Nephron (organoid): ENCODE data around the gene RNF220.

ENCODE experiments used
- H3K27ac Mint-ChIP-seq, 3 experiments: 2 replicates each; pipeline ENCODE4 v1.8.0; 2020; ENCODE audit warnings: mixed read lengths in 3 of 3, mild to moderate bottlenecking in 2 of 3, moderate library complexity in 1 of 3
- H3K27me3 Mint-ChIP-seq: 2 replicates; pipeline ENCODE4 v1.8.0; 2021; ENCODE audit warnings: low read depth, mild to moderate bottlenecking, moderate library complexity, mixed read lengths
- H3K36me3 Mint-ChIP-seq: 2 replicates; pipeline ENCODE4 v1.8.0; 2020; ENCODE audit warnings: low read depth, mixed read lengths
- H3K4me1 Mint-ChIP-seq: 2 replicates; pipeline ENCODE4 v1.8.0; 2020; ENCODE audit warnings: mixed read lengths
- H3K4me3 Mint-ChIP-seq, 3 experiments: 2 replicates each; pipeline ENCODE4 v1.8.0; 2020; ENCODE audit warnings: mild to moderate bottlenecking in 3 of 3, mixed read lengths in 3 of 3, moderate library complexity in 2 of 3
- H3K9me3 Mint-ChIP-seq: 2 replicates; pipeline ENCODE4 v1.8.0; 2020; ENCODE audit warnings: mixed read lengths
- TF ChIP-seq, protein P1 (sequence below), 3 experiments: fragments of 200-600 bp; sonication (generic); IDR thresholded peaks; one replicate each; pipeline ENCODE4 v1.5.0; 2021; ENCODE audit warnings: antibody characterized with exemption in 3 of 3; ENCODE audit not compliant: unreplicated experiment in 3 of 3

The RNF220 gene

DNA sequence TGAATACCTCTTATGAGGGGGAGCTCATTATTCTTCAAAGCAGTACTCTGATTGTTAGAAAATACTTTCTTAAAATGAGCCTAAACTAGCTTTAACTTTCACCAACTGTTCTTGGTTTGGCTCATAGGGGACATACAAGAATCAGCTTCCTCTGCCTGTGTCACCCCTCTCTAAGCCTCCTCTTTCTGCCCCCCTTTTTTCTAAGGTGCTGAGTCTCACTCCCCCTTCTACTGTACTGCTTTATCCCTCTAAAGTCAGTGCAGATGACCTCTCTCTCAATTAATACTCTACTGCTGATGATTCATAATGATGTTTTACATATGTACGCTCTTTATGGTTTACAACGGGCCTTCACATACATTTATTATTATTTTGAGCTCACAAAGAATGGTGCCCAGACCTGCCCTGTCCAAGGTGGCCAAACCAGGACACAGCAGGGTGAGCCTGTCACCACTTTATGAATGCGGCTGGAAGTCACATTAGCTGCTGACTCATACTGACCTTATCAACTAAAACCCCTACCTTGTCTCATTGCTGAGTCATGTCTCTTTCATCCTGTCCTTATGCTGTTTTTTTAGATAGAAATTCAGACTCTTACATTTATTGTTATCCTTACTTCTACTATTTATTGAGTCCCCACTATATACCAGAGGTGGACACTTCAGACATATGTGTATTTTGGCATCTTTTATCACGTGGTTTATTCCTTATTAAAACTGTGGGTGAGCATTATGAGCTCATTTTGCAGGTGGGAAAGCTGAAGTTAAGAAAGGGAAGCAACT lies 126.9 kb downstream of the RNF220 start:
- H3K4me1 Mint-ChIP-seq = no peaks in the 10 kb centered on the region
- no peak overlapping the region for H3K27ac Mint-ChIP-seq
- H3K36me3 Mint-ChIP-seq = peaks cover 4% of the 10 kb centered on the region
- TF ChIP-seq, protein P1, sequence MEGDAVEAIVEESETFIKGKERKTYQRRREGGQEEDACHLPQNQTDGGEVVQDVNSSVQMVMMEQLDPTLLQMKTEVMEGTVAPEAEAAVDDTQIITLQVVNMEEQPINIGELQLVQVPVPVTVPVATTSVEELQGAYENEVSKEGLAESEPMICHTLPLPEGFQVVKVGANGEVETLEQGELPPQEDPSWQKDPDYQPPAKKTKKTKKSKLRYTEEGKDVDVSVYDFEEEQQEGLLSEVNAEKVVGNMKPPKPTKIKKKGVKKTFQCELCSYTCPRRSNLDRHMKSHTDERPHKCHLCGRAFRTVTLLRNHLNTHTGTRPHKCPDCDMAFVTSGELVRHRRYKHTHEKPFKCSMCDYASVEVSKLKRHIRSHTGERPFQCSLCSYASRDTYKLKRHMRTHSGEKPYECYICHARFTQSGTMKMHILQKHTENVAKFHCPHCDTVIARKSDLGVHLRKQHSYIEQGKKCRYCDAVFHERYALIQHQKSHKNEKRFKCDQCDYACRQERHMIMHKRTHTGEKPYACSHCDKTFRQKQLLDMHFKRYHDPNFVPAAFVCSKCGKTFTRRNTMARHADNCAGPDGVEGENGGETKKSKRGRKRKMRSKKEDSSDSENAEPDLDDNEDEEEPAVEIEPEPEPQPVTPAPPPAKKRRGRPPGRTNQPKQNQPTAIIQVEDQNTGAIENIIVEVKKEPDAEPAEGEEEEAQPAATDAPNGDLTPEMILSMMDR (IDR thresholded peaks at IDR 0.05; ENCODE audit: unreplicated experiment in 3 of 3) = no peak
- peaks cover 55% of the 10 kb centered on the region for H3K27me3 Mint-ChIP-seq
- no peak overlapping the region for H3K4me3 Mint-ChIP-seq
- H3K9me3 Mint-ChIP-seq = no peaks in the 10 kb centered on the region

DNA sequence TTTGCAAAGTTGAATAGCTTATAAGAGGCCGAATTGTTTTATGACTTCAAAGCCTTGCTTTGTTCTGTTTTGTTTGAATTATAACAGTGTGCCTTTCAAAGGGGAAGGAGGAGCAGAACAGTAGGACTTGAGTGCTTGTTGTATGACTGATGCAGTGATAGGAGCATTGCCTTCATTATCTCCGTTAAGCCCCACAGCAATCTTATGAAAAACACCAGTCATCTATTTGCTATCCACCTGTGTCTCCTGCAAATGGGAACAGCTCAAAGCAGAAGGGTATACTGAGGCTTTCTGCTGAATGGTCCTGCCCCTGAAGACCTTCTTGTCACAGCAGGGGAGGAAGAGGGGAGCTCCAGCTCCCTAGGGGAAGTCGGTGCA lies 127.5 kb downstream of the RNF220 start:
- no peak overlapping the region for H3K4me3 Mint-ChIP-seq
- H3K9me3 Mint-ChIP-seq = no peaks in the 10 kb centered on the region
- peaks cover 60% of the 10 kb centered on the region for H3K27me3 Mint-ChIP-seq
- no peaks in the 10 kb centered on the region for H3K4me1 Mint-ChIP-seq
- TF ChIP-seq, protein P1 (IDR thresholded peaks at IDR 0.05; ENCODE audit: unreplicated experiment in 3 of 3) = no peak
- H3K36me3 Mint-ChIP-seq = peaks cover 4% of the 10 kb centered on the region
- H3K27ac Mint-ChIP-seq = no peak overlapping the region

DNA sequence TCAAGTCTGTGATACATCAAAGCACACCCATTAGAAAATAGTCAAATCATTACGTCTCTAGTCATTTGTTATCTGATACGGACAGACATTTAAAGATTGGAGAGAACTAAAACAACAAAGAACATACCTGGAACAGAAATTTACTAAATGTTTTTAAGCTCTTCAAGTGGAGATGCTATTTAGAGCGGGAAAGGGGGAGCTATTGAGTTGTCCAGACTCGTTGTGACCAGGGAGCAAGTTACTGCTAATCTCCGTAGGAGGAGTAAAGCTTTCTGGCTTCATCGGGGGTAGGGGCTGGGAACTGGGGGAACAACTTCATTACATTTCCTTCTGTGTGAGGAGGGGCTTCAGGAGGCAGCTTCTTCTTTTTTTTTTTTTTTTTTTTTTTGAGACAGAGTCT lies 129.7 kb downstream of the RNF220 start:
- TF ChIP-seq, protein P1 (IDR thresholded peaks at IDR 0.05; ENCODE audit: unreplicated experiment in 3 of 3) = no peak
- Mint-ChIP-seq H3K27me3 (peaks cover 74% of the 10 kb centered on the region), H3K4me1 (peaks cover 4% of the 10 kb centered on the region), H3K9me3 (no peaks in the 10 kb centered on the region), H3K4me3 (no peak overlapping the region), H3K36me3 (peaks cover 4% of the 10 kb centered on the region), H3K27ac (no peak overlapping the region)

DNA sequence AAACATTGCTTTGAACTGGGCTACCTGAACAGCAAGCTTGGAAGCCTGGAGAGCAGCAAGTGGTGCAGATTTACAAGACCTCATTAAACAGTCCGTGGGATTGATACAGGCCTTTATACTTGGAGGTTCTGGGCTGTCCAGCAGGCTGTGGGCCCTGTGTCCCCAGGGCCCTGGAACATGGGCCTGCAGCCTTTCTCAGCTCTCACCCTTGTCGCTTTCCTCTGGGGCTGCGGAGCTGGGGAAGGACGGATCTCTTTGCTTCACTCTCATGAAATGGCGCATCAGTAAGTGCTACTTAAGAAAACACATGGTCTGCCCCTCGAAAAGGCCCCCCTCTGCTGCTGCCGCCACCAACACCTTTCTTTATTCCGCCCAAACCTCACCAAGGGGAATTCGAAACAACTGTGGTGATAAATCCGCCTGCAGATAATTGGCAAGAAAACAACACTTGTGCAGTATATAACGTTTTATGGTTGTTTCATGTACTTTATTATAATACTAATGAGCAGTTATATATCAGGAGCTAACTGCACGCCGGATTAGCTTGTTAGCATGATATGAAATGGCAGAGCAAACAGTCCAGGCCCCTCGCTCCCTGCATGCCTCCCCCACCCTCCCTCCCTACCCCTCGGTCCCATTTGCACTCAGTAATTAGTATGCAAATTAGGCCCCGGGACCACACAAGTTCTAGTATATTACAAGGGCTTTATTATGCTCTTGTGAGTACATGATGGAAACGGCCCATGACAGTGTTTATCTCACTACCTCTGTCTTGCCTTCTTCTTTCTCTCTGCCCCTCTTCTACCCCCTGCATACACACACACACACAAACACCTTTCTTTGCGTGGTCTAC lies 131.5 kb downstream of the RNF220 start:
- TF ChIP-seq, protein P1 (IDR thresholded peaks at IDR 0.05; ENCODE audit: unreplicated experiment in 3 of 3) = no peak
- Mint-ChIP-seq H3K4me1 (peaks cover 15% of the 10 kb centered on the region), H3K27ac (no peak overlapping the region), H3K9me3 (no peaks in the 10 kb centered on the region), H3K27me3 (peaks cover 80% of the 10 kb centered on the region), H3K4me3 (no peak overlapping the region), H3K36me3 (peaks cover 4% of the 10 kb centered on the region)

DNA sequence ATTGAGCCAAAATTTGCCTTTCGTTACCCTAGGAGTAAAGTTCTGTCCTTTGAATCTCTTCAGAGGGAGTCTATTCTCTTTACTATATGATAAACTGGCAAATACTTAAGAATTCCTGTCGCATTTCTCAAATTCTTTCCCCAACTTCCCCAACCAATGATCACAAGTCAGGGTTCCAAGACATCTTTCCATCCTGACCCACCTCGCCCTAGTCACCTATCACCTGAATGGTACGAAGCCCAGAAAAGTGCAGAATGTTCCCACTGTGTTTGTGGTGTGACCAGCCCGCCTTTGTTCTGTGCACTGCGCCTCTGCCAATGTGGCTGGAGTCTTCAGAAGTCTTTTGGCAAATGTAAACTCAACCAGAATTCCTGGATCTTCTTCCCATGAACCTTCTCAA lies 132.5 kb downstream of the RNF220 start:
- H3K27me3 Mint-ChIP-seq = peaks cover 80% of the 10 kb centered on the region
- H3K9me3 Mint-ChIP-seq = no peaks in the 10 kb centered on the region
- H3K27ac Mint-ChIP-seq = no peak overlapping the region
- H3K4me3 Mint-ChIP-seq = no peak overlapping the region
- H3K36me3 Mint-ChIP-seq = peaks cover 4% of the 10 kb centered on the region
- H3K4me1 Mint-ChIP-seq = peaks cover 20% of the 10 kb centered on the region
- TF ChIP-seq, protein P1 (IDR thresholded peaks at IDR 0.05; ENCODE audit: unreplicated experiment in 3 of 3) = no peak
